Neural cell (in vitro differentiated cells): ENCODE results near the gene UNC79.
A peak's percentile ranks its signal among the peaks of the same experiment; 100 is the strongest.

Source experiments
- EP300 ChIP-seq: fragments of 450-650 bp; conservative IDR thresholded peaks from 2 replicates; pipeline ENCODE4 v1.6.1; 2014; ENCODE audit warnings: antibody characterized with exemption, mild to moderate bottlenecking, moderate library complexity; ENCODE audit not compliant: poor library complexity, severe bottlenecking
- EZH2 ChIP-seq: fragments of 200-600, 300-800 bp; shearing (Covaris generic), sonication (generic); IDR thresholded peaks from 2 replicates; pipeline ENCODE4 v1.6.1; 2014; ENCODE audit warnings: antibody characterized with exemption, low read length, borderline replicate concordance, mild to moderate bottlenecking; ENCODE audit not compliant: insufficient read depth, poor library complexity, severe bottlenecking
- MXI1 ChIP-seq: fragments of 450-650 bp; conservative IDR thresholded peaks from 2 replicates; pipeline ENCODE4 v1.6.1; 2014; ENCODE audit warnings: antibody characterized with exemption, mild to moderate bottlenecking; ENCODE audit not compliant: poor library complexity, severe bottlenecking
- RAD21 ChIP-seq: fragments of 450-650 bp; conservative IDR thresholded peaks from 2 replicates; pipeline ENCODE4 v1.6.1; 2014; ENCODE audit warnings: antibody characterized with exemption, mild to moderate bottlenecking, moderate library complexity
- TF ChIP-seq, protein P1 (sequence below): fragments of 450-650 bp; IDR thresholded peaks from 2 replicates; pipeline ENCODE4 v1.5.1; 2014; ENCODE audit warnings: antibody characterized with exemption, mild to moderate bottlenecking, moderate library complexity; ENCODE audit not compliant: poor library complexity, severe bottlenecking
- TF ChIP-seq, protein P2 (sequence below): IDR thresholded peaks from 2 replicates; pipeline ENCODE4 v1.6.1; 2012; ENCODE audit warnings: borderline replicate concordance

DNA sequence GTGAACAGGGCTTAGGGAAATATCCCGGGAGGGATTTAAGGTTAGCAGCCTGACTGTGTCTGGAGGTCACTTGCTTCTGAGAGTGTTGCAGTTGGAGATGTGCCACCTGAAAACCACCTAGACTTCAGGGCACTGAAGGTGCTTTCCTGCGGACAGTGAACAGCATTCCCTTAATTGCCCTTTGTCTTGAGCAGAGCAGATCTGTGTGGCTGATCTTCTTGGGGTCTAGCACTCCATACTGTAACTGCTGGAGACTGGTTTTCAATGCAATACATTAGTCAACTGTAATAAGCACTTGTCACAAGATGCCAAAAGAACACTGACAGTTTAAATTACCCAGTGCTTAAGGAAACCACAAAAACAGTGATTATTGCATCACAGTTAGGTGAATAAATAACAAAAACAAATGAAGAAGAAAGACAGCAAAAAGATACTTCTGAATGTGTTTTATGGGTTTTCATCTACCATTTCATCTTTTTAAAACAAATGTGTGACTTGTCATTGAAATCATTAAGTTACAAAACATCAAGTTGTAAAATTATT lies 245.7 kb downstream of the UNC79 start:
- TF ChIP-seq EZH2: no peak
- TF ChIP-seq EP300: peak; percentile 82
- TF ChIP-seq, protein P1, sequence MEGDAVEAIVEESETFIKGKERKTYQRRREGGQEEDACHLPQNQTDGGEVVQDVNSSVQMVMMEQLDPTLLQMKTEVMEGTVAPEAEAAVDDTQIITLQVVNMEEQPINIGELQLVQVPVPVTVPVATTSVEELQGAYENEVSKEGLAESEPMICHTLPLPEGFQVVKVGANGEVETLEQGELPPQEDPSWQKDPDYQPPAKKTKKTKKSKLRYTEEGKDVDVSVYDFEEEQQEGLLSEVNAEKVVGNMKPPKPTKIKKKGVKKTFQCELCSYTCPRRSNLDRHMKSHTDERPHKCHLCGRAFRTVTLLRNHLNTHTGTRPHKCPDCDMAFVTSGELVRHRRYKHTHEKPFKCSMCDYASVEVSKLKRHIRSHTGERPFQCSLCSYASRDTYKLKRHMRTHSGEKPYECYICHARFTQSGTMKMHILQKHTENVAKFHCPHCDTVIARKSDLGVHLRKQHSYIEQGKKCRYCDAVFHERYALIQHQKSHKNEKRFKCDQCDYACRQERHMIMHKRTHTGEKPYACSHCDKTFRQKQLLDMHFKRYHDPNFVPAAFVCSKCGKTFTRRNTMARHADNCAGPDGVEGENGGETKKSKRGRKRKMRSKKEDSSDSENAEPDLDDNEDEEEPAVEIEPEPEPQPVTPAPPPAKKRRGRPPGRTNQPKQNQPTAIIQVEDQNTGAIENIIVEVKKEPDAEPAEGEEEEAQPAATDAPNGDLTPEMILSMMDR: no peak
- TF ChIP-seq, protein P2, sequence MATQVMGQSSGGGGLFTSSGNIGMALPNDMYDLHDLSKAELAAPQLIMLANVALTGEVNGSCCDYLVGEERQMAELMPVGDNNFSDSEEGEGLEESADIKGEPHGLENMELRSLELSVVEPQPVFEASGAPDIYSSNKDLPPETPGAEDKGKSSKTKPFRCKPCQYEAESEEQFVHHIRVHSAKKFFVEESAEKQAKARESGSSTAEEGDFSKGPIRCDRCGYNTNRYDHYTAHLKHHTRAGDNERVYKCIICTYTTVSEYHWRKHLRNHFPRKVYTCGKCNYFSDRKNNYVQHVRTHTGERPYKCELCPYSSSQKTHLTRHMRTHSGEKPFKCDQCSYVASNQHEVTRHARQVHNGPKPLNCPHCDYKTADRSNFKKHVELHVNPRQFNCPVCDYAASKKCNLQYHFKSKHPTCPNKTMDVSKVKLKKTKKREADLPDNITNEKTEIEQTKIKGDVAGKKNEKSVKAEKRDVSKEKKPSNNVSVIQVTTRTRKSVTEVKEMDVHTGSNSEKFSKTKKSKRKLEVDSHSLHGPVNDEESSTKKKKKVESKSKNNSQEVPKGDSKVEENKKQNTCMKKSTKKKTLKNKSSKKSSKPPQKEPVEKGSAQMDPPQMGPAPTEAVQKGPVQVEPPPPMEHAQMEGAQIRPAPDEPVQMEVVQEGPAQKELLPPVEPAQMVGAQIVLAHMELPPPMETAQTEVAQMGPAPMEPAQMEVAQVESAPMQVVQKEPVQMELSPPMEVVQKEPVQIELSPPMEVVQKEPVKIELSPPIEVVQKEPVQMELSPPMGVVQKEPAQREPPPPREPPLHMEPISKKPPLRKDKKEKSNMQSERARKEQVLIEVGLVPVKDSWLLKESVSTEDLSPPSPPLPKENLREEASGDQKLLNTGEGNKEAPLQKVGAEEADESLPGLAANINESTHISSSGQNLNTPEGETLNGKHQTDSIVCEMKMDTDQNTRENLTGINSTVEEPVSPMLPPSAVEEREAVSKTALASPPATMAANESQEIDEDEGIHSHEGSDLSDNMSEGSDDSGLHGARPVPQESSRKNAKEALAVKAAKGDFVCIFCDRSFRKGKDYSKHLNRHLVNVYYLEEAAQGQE: no peak
- TF ChIP-seq RAD21: no peak
- TF ChIP-seq MXI1: no peak
